ENCODE data around the gene DLGAP5. TPM values are rescaled to one million over a fixed set of nuclear protein-coding genes. Genes with fewer than 3 reads are reported as not detected.
A peak's percentile ranks its signal among the peaks of the same experiment; 100 is the strongest.

The DLGAP5 gene
- total RNA-seq, 1 donor from 2014 or later, result 8.9 TPM

- DNase-seq (ENCODE audit: extremely low read depth, low read depth, low spot score), result no peak
These were observed 74.9 kb downstream of the DLGAP5 start for GRCh38 chr14:55116246-55117030.

GRCh38 chr14:55115861-55116245 lies 75.5 kb downstream of the DLGAP5 start:
- no peak for DNase-seq (ENCODE audit: extremely low read depth, low read depth, low spot score)

- no peak for DNase-seq (ENCODE audit: extremely low read depth, low read depth, low spot score)
These were observed 75.9 kb downstream of the DLGAP5 start for GRCh38 chr14:55115460-55115859.

GRCh38 chr14:55114720-55115119 lies 76.7 kb downstream of the DLGAP5 start:
- DNase-seq (ENCODE audit: extremely low read depth, low read depth, low spot score), result no peak

GRCh38 chr14:55111122-55111708 lies 80.2 kb downstream of the DLGAP5 start:
- no peak for DNase-seq (ENCODE audit: extremely low read depth, low read depth, low spot score)

GRCh38 chr14:55109836-55110235 lies 81.5 kb downstream of the DLGAP5 start:
- no peak for DNase-seq (ENCODE audit: extremely low read depth, low read depth, low spot score)

- DNase-seq (ENCODE audit: extremely low read depth, low read depth, low spot score), result peak; percentile 72
These were observed 83.4 kb downstream of the DLGAP5 start for GRCh38 chr14:55107766-55108554.

- DNase-seq (ENCODE audit: extremely low read depth, low read depth, low spot score), result no peak
These were observed 85.4 kb downstream of the DLGAP5 start for GRCh38 chr14:55105991-55106390.

- no peak for DNase-seq (ENCODE audit: extremely low read depth, low read depth, low spot score)
These were observed 87.1 kb downstream of the DLGAP5 start for GRCh38 chr14:55103971-55104954.

GRCh38 chr14:55103005-55103640 lies 88.3 kb downstream of the DLGAP5 start:
- DNase-seq (ENCODE audit: extremely low read depth, low read depth, low spot score), result peak; percentile 34

- DNase-seq (ENCODE audit: extremely low read depth, low read depth, low spot score), result peak; percentile 92
These were observed 89.2 kb downstream of the DLGAP5 start for GRCh38 chr14:55102141-55102621.

- no peak for DNase-seq (ENCODE audit: extremely low read depth, low read depth, low spot score)
These were observed 89.7 kb downstream of the DLGAP5 start for GRCh38 chr14:55101698-55102097.

GRCh38 chr14:55099756-55100155 lies 91.6 kb downstream of the DLGAP5 start:
- no peak for DNase-seq (ENCODE audit: extremely low read depth, low read depth, low spot score)

- DNase-seq (ENCODE audit: extremely low read depth, low read depth, low spot score), result no peak
These were observed 92.9 kb downstream of the DLGAP5 start for GRCh38 chr14:55098561-55098898.

Other genes starting within 250 kb of the DLGAP5 start
- gene WDHD1, start 164.5 kb downstream of the DLGAP5 start, total RNA-seq, result 4.2 and 5.1 TPM in 2 replicates
- 13.7 and 16.3 TPM in 2 replicates for gene SOCS4, start 164.3 kb downstream of the DLGAP5 start, total RNA-seq
- gene MAPK1IP1L, start 139.9 kb downstream of the DLGAP5 start, total RNA-seq, result 82.1 and 86.0 TPM in 2 replicates
- gene LGALS3, start 62.3 kb downstream of the DLGAP5 start, total RNA-seq, result 38.2 and 61.0 TPM in 2 replicates
- 15.1 and 17.3 TPM in 2 replicates for gene FBXO34, start 79.8 kb upstream of the DLGAP5 start, total RNA-seq
- gene ATG14, start 220.2 kb upstream of the DLGAP5 start, total RNA-seq, result 8.0 and 9.0 TPM in 2 replicates
- gene TBPL2, start 249.0 kb upstream of the DLGAP5 start, total RNA-seq, result not detected in 2 replicates